SK-N-SH (cell line): ENCODE data around the gene SPSB3. TPM values are rescaled to one million over a fixed set of nuclear protein-coding genes. Genes with fewer than 3 reads are reported as not detected.
A peak's percentile ranks its signal among the peaks of the same experiment; 100 is the strongest.

Source experiments
- CTCF ChIA-PET: fragments of 300-600, 350-600 bp; formaldehyde crosslinking; extraction: SDS; loops from one replicate; lab custom pipeline; 2021; lab: Yijun Ruan, JAX
- POLR2A ChIA-PET: fragments of 350-600 bp; sonication (Branson Sonifier 250); formaldehyde crosslinking; extraction: SDS; loops from one replicate; lab custom pipeline; 2020; ENCODE audit warnings: antibody characterized with exemption, inconsistent platforms; lab: Yijun Ruan, JAX
- DNase-seq: peaks from one replicate; pipeline ENCODE4 v3.0.0; 2012
- H2AFZ ChIP-seq: fragments of 200-600 bp; sonication (generic); 2 replicates; pipeline ENCODE4 v1.8.1; 2016; ENCODE audit warnings: antibody characterized with exemption, mild to moderate bottlenecking, low read depth
- H3F3A ChIP-seq: fragments of 200-600 bp; sonication (generic); replicated peaks from 2 replicates; pipeline ENCODE3; 2016; ENCODE audit warnings: antibody characterized with exemption, mild to moderate bottlenecking; ENCODE audit not compliant: insufficient read depth
- H3K27ac ChIP-seq, 2 experiments: fragments of 200-500 bp in 1 of 2; fragments of 200-600 bp in 1 of 2; sonication (Bioruptor generic) in 1 of 2; sonication (generic), shearing (Covaris generic) in 1 of 2; 2 replicates each; pipeline versions ENCODE4 v1.5.1 to v1.6.1; 2014 to 2016; ENCODE audit warnings: low read depth in 2 of 2, inconsistent platforms in 1 of 2, low read length in 1 of 2, mild to moderate bottlenecking in 1 of 2, mixed read lengths in 1 of 2
- H3K27me3 ChIP-seq: fragments of 200-600 bp; sonication (generic), shearing (Covaris generic); 2 replicates; pipeline ENCODE4 v1.6.1; 2016; ENCODE audit warnings: mixed run types; ENCODE audit not compliant: insufficient read depth
- H3K36me3 ChIP-seq, 2 experiments: fragments of 200-500 bp in 1 of 2; fragments of 200-600 bp in 1 of 2; sonication (Bioruptor generic) in 1 of 2; sonication (generic) in 1 of 2; replicated peaks in 1 of 2; 2 replicates each; pipeline versions ENCODE3 to v1.5.1; 2014 to 2016; ENCODE audit warnings: low read length in 1 of 2, mild to moderate bottlenecking in 1 of 2; ENCODE audit not compliant: insufficient read depth in 2 of 2, control insufficient read depth in 1 of 2
- H3K4me1 ChIP-seq, 2 experiments: fragments of 200-500 bp in 1 of 2; fragments of 200-600 bp in 1 of 2; sonication (Bioruptor generic) in 1 of 2; sonication (generic), shearing (Covaris generic) in 1 of 2; 2 replicates each; pipeline versions ENCODE4 v1.5.1 to v1.6.1; 2014 to 2016; ENCODE audit warnings: low read depth in 1 of 2, low read length in 1 of 2, mixed run types in 1 of 2; ENCODE audit not compliant: insufficient read depth in 2 of 2, control insufficient read depth in 1 of 2
- H3K4me2 ChIP-seq: fragments of 200-600 bp; sonication (generic), shearing (Covaris generic); 2 replicates; pipeline ENCODE4 v1.6.1; 2017; ENCODE audit warnings: mixed run types
- H3K4me3 ChIP-seq, 2 experiments: fragments of 200-500 bp in 1 of 2; fragments of 200-600 bp in 1 of 2; sonication (Bioruptor generic) in 1 of 2; sonication (generic), shearing (Covaris generic) in 1 of 2; 2 replicates each; pipeline versions ENCODE4 v1.5.1 to v1.8.1; 2014 to 2016; ENCODE audit warnings: low read depth in 2 of 2, inconsistent platforms in 1 of 2, low read length in 1 of 2, mild to moderate bottlenecking in 1 of 2, mixed read lengths in 1 of 2, moderate library complexity in 1 of 2
- H3K79me2 ChIP-seq: fragments of 200-600 bp; sonication (generic); 2 replicates; pipeline ENCODE4 v1.8.1; 2017; ENCODE audit warnings: mild to moderate bottlenecking; ENCODE audit not compliant: insufficient read depth
- H3K9ac ChIP-seq: fragments of 200-600 bp; sonication (generic); 2 replicates; pipeline ENCODE4 v1.6.1; 2017; ENCODE audit warnings: mixed run types
- H3K9me2 ChIP-seq: fragments of 200-600 bp; sonication (generic); 2 replicates; pipeline ENCODE4 v1.6.1; 2017; ENCODE audit warnings: mixed run types
- H3K9me3 ChIP-seq: fragments of 200-600 bp; sonication (generic); 2 replicates; pipeline ENCODE4 v1.6.1; 2017; ENCODE audit warnings: mixed run types, mild to moderate bottlenecking, moderate library complexity
- H4K20me1 ChIP-seq: fragments of 200-600 bp; sonication (generic); 2 replicates; pipeline ENCODE4 v1.6.1; 2017; ENCODE audit warnings: mild to moderate bottlenecking, mixed run types; ENCODE audit not compliant: insufficient read depth
- CHD2 ChIP-seq: fragments of 150-350 bp; IDR thresholded peaks from 2 replicates; pipeline ENCODE4 v1.6.1; 2018; ENCODE audit warnings: low read length; ENCODE audit not compliant: partially characterized antibody
- EP300 ChIP-seq, 2 experiments: IDR thresholded peaks; 2 replicates each; pipeline versions ENCODE4 v1.4.0 to v1.6.1; 2012; ENCODE audit warnings: borderline replicate concordance in 1 of 2, low read depth in 1 of 2, low read length in 1 of 2
- MEF2A ChIP-seq: IDR thresholded peaks from 2 replicates; pipeline ENCODE4 v1.4.0; 2012; ENCODE audit warnings: low read depth, borderline replicate concordance
- NFIC ChIP-seq: IDR thresholded peaks from 2 replicates; pipeline ENCODE4 v1.4.0; 2012; ENCODE audit warnings: borderline replicate concordance
- NRF1 ChIP-seq: IDR thresholded peaks from 2 replicates; pipeline ENCODE4 v1.6.1; 2012; ENCODE audit warnings: low read depth, mild to moderate bottlenecking, low read length
- POLR2AphosphoS5 ChIP-seq: IDR thresholded peaks from 2 replicates; pipeline ENCODE4 v1.6.1; 2012; ENCODE audit warnings: low read depth, low read length
- REST ChIP-seq: IDR thresholded peaks from 2 replicates; pipeline ENCODE4 v1.6.1; 2012; ENCODE audit warnings: mild to moderate bottlenecking, low read depth, low read length, moderate library complexity
- USF2 ChIP-seq: fragments of 150-350 bp; IDR thresholded peaks from 2 replicates; pipeline ENCODE4 v1.6.1; 2017; ENCODE audit warnings: antibody characterized with exemption, low read length, low read depth, borderline replicate concordance
- ZBTB33 ChIP-seq: IDR thresholded peaks from 2 replicates; pipeline ENCODE4 v1.4.0; 2012; ENCODE audit warnings: low read depth, borderline replicate concordance
- WGBS: methylation state at CpG from one replicate; pipeline ENCODE4 v1.1.6; 2017; ENCODE audit warnings: low lambda C conversion rate; 5-methylcytosine and 5-hydroxymethylcytosine counted together
- polyA plus RNA-seq, 3 experiments: library from polyadenylated mRNA; depleted of rRNA; stranded (reverse); fragments of >200 nt; gene quantifications; 2 replicates each; pipeline ENCODE4 v1.2.3, GENCODE V29; 2012

Gene SPSB3
- polyA plus RNA-seq, 1 of the 3 experiments (the other 2 are of a cell fraction), result 40.6 TPM

GRCh38 chr16:1826691-1827573 is 44.6 kb upstream of the SPSB3 start, which contains the start of the genes FAHD1 and HAGH (continued):
- TF ChIP-seq USF2, result peak; percentile 98
- peak in 1 of 2 experiments; percentile 11; a peak in 1 of 4 replicates for TF ChIP-seq EP300 (IDR thresholded peaks at IDR 0.05; ENCODE audit: borderline replicate concordance in 1 of 2, low read depth in 1 of 2, low read length in 1 of 2)
- peak; percentile 84 for TF ChIP-seq POLR2AphosphoS5
- no peak for TF ChIP-seq NFIC
- TF ChIP-seq MEF2A, result no peak
- peak; percentile 78 for TF ChIP-seq REST
- peak; percentile 22; the same call in 1 of the 2 replicates for TF ChIP-seq NRF1
- TF ChIP-seq ZBTB33, result peak; percentile 81; the same call in 1 of the 2 replicates

- DNase-seq, result peak; percentile 75
- Histone ChIP-seq H3F3A (no peaks in the 10 kb centered on the region), H3K79me2 (peaks cover 67% of the 10 kb centered on the region), H3K36me3 (peaks cover 15 to 24% of the 10 kb centered on the region in 2 experiments), H3K9me2 (no peaks in the 10 kb centered on the region), H3K27ac (peak overlapping the region in 1 of 2 experiments; percentile 40; a peak in 1 of 4 replicates), H2AFZ (peak overlapping the region; percentile 46; the same call in 1 of the 2 replicates), H3K4me3 (peak overlapping the region; percentile 69 to 95), H3K27me3 (no peaks in the 10 kb centered on the region), H3K9ac (peak overlapping the region; percentile 44; the same call in 1 of the 2 replicates), H3K9me3 (no peaks in the 10 kb centered on the region), H3K4me1 (peaks cover 0 to 18% of the 10 kb centered on the region in 2 experiments; a peak in 3 of 4 replicates), H4K20me1 (no peaks in the 10 kb centered on the region), H3K4me2 (peak overlapping the region; percentile 89)
- TF ChIP-seq CHD2, result no peak
- TF ChIP-seq NRF1, result peak; percentile 69
- ChIA-PET CTCF (interaction anchor here (0.6 to 1.5 kb wide), 4 partner anchors 13 to 106 kb away, joined by 3 to 7 read pairs (median 4); no protein-coding TSS in a partner anchor), POLR2A (interaction anchor here (0.8 to 1.9 kb wide), 4 partner anchors 44 to 329 kb away, joined by 3 to 8 read pairs (median 4); partner anchors contain the start of genes NUBP2, RPS2, SPSB3 and TRAF7)
- WGBS, result 20% methylated on average over 11 of the region's 96 CpGs
These were observed 43.7 kb upstream of the SPSB3 start for GRCh38 chr16:1825864-1826690.
